GM12878 (cell line): ENCODE measurements around the gene QPCT.

Experiments used
- BACH1 ChIP-seq: fragments of 450-650 bp; IDR thresholded peaks from 2 replicates; pipeline ENCODE4 v1.6.1; 2017; ENCODE audit warnings: mild to moderate bottlenecking, borderline replicate concordance
- KAT2A ChIP-seq: conservative IDR thresholded peaks from 2 replicates; pipeline ENCODE4 v1.6.1; 2011; ENCODE audit warnings: low read depth, low read length; ENCODE audit not compliant: control insufficient read depth
- MXI1 ChIP-seq: fragments of 150-350 bp; IDR thresholded peaks from 2 replicates; pipeline ENCODE4 v1.6.1; 2011; ENCODE audit warnings: low read depth, mild to moderate bottlenecking, inconsistent platforms, low read length, improper control_type of control experiment
- SP1 ChIP-seq: IDR thresholded peaks from one replicate; pipeline ENCODE4 v1.6.1; 2011; ENCODE audit warnings: low read depth, low read length
- SPI1 ChIP-seq: IDR thresholded peaks from 2 replicates; pipeline ENCODE4 v1.6.1; 2011; ENCODE audit warnings: low read depth, mild to moderate bottlenecking, low read length, moderate library complexity, borderline replicate concordance; ENCODE audit not compliant: insufficient read depth
- SUZ12 ChIP-seq: fragments of 200-600 bp; sonication (generic); IDR thresholded peaks from one replicate; pipeline ENCODE4 v1.6.1; 2018; ENCODE audit warnings: antibody characterized with exemption, mild to moderate bottlenecking; ENCODE audit not compliant: unreplicated experiment
- ZNF274 ChIP-seq: IDR thresholded peaks from one replicate; pipeline ENCODE4 v1.8.0; 2011; ENCODE audit not compliant: insufficient read length, insufficient read depth
- TF ChIP-seq, protein P1 (sequence below): IDR thresholded peaks from 2 replicates; pipeline ENCODE4 v1.6.1; 2012; ENCODE audit warnings: low read depth, low read length, improper control_type of control experiment
- TF ChIP-seq, protein P2 (sequence below): IDR thresholded peaks from 2 replicates; pipeline ENCODE4 v1.6.1; 2011; ENCODE audit warnings: low read depth, low read length, improper control_type of control experiment, borderline replicate concordance
- TF ChIP-seq, protein P3 (sequence below), 3 experiments: IDR thresholded peaks in 2 of 3; conservative IDR thresholded peaks in 1 of 3; 2 replicates each; pipeline ENCODE4 v1.5.1; 2011; ENCODE audit warnings: low read depth in 3 of 3, low read length in 3 of 3, mild to moderate bottlenecking in 3 of 3, control low read depth in 2 of 3, moderate library complexity in 2 of 3, inconsistent platforms in 1 of 3, mixed read lengths in 1 of 3; ENCODE audit not compliant: control insufficient read depth in 2 of 3, insufficient read depth in 1 of 3; ENCODE audit errors: extremely low read depth in 1 of 3
- TF ChIP-seq, protein P4 (sequence below): IDR thresholded peaks from 2 replicates; pipeline ENCODE4 v1.6.1; 2012; ENCODE audit warnings: mild to moderate bottlenecking, low read depth, low read length

DNA sequence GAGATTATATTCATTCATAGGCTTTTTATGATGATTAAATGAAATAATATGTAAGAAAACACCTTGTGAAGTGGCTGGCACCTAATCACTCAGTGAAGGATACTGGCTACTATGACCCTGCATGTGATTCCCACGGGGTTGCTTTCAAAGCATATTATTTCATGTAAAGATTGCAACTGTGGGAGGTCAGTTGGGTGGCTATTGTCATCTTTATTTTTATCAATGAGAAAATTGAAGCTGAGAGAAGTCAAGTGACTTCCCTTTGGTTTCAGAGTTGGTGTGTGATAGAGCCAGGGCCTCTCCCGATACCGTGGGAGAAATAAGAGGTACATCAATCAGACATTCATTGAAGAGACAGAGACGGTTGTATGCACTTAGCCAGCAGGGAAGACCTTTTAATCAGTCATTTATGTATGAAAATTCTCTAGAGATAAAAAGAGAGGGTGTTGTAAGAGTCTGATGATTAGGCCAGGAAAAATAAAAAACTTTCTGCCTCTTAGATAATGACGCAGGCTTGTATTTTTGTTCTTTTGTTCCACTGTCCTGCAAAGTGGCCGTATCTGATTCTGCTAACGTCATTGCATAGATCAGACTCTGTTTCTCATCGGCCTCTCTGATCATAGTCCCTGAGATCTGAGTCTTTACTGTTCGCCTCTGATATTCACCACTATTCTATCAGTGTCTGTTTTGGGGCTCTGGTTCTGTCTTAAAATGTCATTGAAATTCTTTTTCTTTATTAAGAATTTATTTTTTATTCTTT is 50.5 kb downstream of the QPCT start:
- TF ChIP-seq, protein P1, sequence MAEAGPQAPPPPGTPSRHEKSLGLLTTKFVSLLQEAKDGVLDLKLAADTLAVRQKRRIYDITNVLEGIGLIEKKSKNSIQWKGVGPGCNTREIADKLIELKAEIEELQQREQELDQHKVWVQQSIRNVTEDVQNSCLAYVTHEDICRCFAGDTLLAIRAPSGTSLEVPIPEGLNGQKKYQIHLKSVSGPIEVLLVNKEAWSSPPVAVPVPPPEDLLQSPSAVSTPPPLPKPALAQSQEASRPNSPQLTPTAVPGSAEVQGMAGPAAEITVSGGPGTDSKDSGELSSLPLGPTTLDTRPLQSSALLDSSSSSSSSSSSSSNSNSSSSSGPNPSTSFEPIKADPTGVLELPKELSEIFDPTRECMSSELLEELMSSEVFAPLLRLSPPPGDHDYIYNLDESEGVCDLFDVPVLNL: no peak
- TF ChIP-seq SUZ12: no peak
- no peak for TF ChIP-seq ZNF274
- TF ChIP-seq, protein P2, sequence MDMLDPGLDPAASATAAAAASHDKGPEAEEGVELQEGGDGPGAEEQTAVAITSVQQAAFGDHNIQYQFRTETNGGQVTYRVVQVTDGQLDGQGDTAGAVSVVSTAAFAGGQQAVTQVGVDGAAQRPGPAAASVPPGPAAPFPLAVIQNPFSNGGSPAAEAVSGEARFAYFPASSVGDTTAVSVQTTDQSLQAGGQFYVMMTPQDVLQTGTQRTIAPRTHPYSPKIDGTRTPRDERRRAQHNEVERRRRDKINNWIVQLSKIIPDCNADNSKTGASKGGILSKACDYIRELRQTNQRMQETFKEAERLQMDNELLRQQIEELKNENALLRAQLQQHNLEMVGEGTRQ: no peak
- TF ChIP-seq MXI1: no peak
- no peak for TF ChIP-seq SP1
- TF ChIP-seq KAT2A: no peak
- TF ChIP-seq BACH1: no peak
- no peak for TF ChIP-seq SPI1
- TF ChIP-seq, protein P3, sequence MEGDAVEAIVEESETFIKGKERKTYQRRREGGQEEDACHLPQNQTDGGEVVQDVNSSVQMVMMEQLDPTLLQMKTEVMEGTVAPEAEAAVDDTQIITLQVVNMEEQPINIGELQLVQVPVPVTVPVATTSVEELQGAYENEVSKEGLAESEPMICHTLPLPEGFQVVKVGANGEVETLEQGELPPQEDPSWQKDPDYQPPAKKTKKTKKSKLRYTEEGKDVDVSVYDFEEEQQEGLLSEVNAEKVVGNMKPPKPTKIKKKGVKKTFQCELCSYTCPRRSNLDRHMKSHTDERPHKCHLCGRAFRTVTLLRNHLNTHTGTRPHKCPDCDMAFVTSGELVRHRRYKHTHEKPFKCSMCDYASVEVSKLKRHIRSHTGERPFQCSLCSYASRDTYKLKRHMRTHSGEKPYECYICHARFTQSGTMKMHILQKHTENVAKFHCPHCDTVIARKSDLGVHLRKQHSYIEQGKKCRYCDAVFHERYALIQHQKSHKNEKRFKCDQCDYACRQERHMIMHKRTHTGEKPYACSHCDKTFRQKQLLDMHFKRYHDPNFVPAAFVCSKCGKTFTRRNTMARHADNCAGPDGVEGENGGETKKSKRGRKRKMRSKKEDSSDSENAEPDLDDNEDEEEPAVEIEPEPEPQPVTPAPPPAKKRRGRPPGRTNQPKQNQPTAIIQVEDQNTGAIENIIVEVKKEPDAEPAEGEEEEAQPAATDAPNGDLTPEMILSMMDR (IDR thresholded peaks at IDR 0.05 in 2 of 3, conservative IDR thresholded peaks at IDR 0.05 in 1 of 3; ENCODE audit: control insufficient read depth in 2 of 3, extremely low read depth in 1 of 3, insufficient read depth in 1 of 3, low read depth in 3 of 3, low read length in 3 of 3): no peak
- TF ChIP-seq, protein P4, sequence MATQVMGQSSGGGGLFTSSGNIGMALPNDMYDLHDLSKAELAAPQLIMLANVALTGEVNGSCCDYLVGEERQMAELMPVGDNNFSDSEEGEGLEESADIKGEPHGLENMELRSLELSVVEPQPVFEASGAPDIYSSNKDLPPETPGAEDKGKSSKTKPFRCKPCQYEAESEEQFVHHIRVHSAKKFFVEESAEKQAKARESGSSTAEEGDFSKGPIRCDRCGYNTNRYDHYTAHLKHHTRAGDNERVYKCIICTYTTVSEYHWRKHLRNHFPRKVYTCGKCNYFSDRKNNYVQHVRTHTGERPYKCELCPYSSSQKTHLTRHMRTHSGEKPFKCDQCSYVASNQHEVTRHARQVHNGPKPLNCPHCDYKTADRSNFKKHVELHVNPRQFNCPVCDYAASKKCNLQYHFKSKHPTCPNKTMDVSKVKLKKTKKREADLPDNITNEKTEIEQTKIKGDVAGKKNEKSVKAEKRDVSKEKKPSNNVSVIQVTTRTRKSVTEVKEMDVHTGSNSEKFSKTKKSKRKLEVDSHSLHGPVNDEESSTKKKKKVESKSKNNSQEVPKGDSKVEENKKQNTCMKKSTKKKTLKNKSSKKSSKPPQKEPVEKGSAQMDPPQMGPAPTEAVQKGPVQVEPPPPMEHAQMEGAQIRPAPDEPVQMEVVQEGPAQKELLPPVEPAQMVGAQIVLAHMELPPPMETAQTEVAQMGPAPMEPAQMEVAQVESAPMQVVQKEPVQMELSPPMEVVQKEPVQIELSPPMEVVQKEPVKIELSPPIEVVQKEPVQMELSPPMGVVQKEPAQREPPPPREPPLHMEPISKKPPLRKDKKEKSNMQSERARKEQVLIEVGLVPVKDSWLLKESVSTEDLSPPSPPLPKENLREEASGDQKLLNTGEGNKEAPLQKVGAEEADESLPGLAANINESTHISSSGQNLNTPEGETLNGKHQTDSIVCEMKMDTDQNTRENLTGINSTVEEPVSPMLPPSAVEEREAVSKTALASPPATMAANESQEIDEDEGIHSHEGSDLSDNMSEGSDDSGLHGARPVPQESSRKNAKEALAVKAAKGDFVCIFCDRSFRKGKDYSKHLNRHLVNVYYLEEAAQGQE: no peak
